ENCODE results near the gene SCGB3A1.
A peak's percentile ranks its signal among the peaks of the same experiment; 100 is the strongest.

SCGB3A1 gene

GRCh38 chr5:180591311-180591887 is at the start of gene SCGB3A1:
Gene SCGB3A1 (minus strand): TSS chr5:180591499. CDS start chr5:180591462, 37 bp downstream.
- Mint-ChIP-seq H3K4me1 (ENCODE audit: low read depth) (peaks cover 21% of the 10 kb centered on the region), H3K9me3 (no peaks in the 10 kb centered on the region), H3K27me3 (peaks cover 56% of the 10 kb centered on the region), H3K27ac (no peak within 1 kb of the TSS), H3K4me3 (peak within 1 kb of the TSS; percentile 35), H3K36me3 (ENCODE audit: low read depth) (no peaks in the 10 kb centered on the region)
- intact Hi-C loops (cut with micrococcal nuclease) = no loop called here

DNA sequence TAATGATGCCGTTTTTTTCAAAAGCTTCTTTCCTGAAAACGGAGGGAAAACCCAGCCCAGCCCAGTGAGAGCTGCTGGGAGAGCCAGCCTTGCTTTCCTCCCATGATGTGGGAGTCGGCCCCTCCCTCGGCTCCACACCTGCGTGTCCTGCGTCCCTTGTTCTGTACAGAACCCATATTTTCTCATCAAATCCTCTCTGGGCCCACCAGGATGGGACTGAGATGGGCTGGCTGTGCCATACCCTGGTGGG is 49.2 kb upstream of the SCGB3A1 start:
- Mint-ChIP-seq H3K27ac (no peak overlapping the region), H3K36me3 (ENCODE audit: low read depth) (no peaks in the 10 kb centered on the region), H3K4me3 (no peak overlapping the region), H3K4me1 (ENCODE audit: low read depth) (no peaks in the 10 kb centered on the region), H3K9me3 (no peaks in the 10 kb centered on the region), H3K27me3 (peaks cover 18% of the 10 kb centered on the region)
- intact Hi-C loops (cut with micrococcal nuclease) = no loop called here

- Mint-ChIP-seq H3K4me3 (no peak overlapping the region), H3K27ac (no peak overlapping the region), H3K9me3 (no peaks in the 10 kb centered on the region), H3K27me3 (peaks cover 13% of the 10 kb centered on the region), H3K4me1 (ENCODE audit: low read depth) (no peaks in the 10 kb centered on the region), H3K36me3 (ENCODE audit: low read depth) (no peaks in the 10 kb centered on the region)
- intact Hi-C loops (cut with micrococcal nuclease) = no loop called here
Observed at GRCh38 chr5:180639741-180640610, 48.7 kb upstream of the SCGB3A1 start.

- no peaks in the 10 kb centered on the region for H3K36me3 Mint-ChIP-seq (ENCODE audit: low read depth)
- H3K27ac Mint-ChIP-seq = no peak overlapping the region
- intact Hi-C loops (cut with micrococcal nuclease) = no loop called here
Observed at GRCh38 chr5:180639287-180639686, 48.0 kb upstream of the SCGB3A1 start.

GRCh38 chr5:180637962-180638680 is 46.8 kb upstream of the SCGB3A1 start:
- Mint-ChIP-seq H3K4me1 (ENCODE audit: low read depth) (no peaks in the 10 kb centered on the region), H3K36me3 (ENCODE audit: low read depth) (no peaks in the 10 kb centered on the region), H3K27me3 (no peaks in the 10 kb centered on the region), H3K4me3 (no peak overlapping the region), H3K27ac (no peak overlapping the region), H3K9me3 (no peaks in the 10 kb centered on the region)
- intact Hi-C loops (cut with micrococcal nuclease) = no loop called here

More at GRCh38 chr5:180639287-180639686, 48.0 kb upstream of the SCGB3A1 start:
- Mint-ChIP-seq H3K9me3 (no peaks in the 10 kb centered on the region), H3K4me1 (ENCODE audit: low read depth) (no peaks in the 10 kb centered on the region), H3K27me3 (peaks cover 6% of the 10 kb centered on the region), H3K4me3 (no peak overlapping the region)

GRCh38 chr5:180636403-180637075 is 45.2 kb upstream of the SCGB3A1 start:
- no peak overlapping the region for H3K27ac Mint-ChIP-seq
- no peaks in the 10 kb centered on the region for H3K4me1 Mint-ChIP-seq (ENCODE audit: low read depth)

GRCh38 chr5:180636016-180636402 is 44.7 kb upstream of the SCGB3A1 start:
- intact Hi-C loops (cut with micrococcal nuclease) = no loop called here
- no peaks in the 10 kb centered on the region for H3K27me3 Mint-ChIP-seq
- H3K4me3 Mint-ChIP-seq = no peak overlapping the region
- no peaks in the 10 kb centered on the region for H3K9me3 Mint-ChIP-seq
- no peak overlapping the region for H3K27ac Mint-ChIP-seq
- no peaks in the 10 kb centered on the region for H3K36me3 Mint-ChIP-seq (ENCODE audit: low read depth)
- no peaks in the 10 kb centered on the region for H3K4me1 Mint-ChIP-seq (ENCODE audit: low read depth)

More at GRCh38 chr5:180636403-180637075, 45.2 kb upstream of the SCGB3A1 start:
- Mint-ChIP-seq H3K4me3 (no peak overlapping the region), H3K27me3 (no peaks in the 10 kb centered on the region), H3K9me3 (no peaks in the 10 kb centered on the region), H3K36me3 (ENCODE audit: low read depth) (no peaks in the 10 kb centered on the region)
- intact Hi-C loops (cut with micrococcal nuclease) = no loop called here

DNA sequence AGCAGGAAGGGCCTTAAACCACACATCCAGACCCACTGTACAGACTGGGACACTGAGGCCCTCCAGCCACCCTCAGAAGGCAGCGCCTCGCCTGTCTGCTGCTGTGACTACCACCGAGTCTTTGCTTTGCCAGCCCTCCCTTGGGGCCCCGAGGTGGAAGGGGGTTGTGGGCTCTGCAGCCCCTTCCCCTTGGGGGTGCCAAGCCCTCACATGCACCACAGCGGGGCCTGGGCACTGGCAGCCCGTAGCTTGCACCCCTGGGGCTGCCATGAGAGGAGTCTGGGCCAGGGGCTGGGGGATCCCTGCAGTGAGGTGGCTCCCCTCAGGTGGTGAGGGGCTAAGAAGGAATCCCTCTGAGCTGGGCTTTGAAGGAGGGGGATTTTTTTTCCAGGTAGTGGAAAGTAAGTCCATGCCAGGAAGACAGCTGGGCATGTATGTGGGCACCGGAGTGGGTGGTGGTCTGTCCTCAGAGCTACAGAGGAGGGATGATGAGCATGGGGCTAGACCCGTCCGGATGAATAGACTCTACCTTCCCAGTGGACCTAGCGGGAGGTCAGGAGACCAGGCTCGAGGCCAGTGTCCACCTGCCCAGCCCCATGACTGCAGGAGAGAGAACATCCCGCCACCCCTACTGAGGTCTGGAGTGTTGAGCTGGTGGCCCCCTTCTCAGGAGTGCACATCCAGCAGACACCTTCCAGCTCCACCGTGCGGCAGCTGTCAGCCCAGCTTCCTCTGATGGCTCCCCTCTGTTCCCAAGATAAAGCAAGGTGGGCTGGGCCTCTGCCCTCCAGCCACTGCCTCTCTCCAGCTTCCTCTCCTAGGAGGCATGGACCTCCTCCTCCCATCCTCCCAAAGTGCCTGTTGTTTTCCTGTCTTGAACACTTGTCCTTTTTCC is 42.2 kb upstream of the SCGB3A1 start:
- Mint-ChIP-seq H3K9me3 (no peaks in the 10 kb centered on the region), H3K27ac (no peak overlapping the region), H3K27me3 (no peaks in the 10 kb centered on the region), H3K4me3 (no peak overlapping the region), H3K36me3 (ENCODE audit: low read depth) (no peaks in the 10 kb centered on the region), H3K4me1 (ENCODE audit: low read depth) (no peaks in the 10 kb centered on the region)
- intact Hi-C loops (cut with micrococcal nuclease) = no loop called here

GRCh38 chr5:180632768-180633167 is 41.5 kb upstream of the SCGB3A1 start:
- H3K36me3 Mint-ChIP-seq (ENCODE audit: low read depth) = no peaks in the 10 kb centered on the region
- no peaks in the 10 kb centered on the region for H3K4me1 Mint-ChIP-seq (ENCODE audit: low read depth)
- no peak overlapping the region for H3K4me3 Mint-ChIP-seq
- no peaks in the 10 kb centered on the region for H3K27me3 Mint-ChIP-seq
- H3K27ac Mint-ChIP-seq = no peak overlapping the region
- H3K9me3 Mint-ChIP-seq = no peaks in the 10 kb centered on the region
- intact Hi-C loops (cut with micrococcal nuclease) = no loop called here

- H3K4me3 Mint-ChIP-seq = no peak overlapping the region
- no peaks in the 10 kb centered on the region for H3K36me3 Mint-ChIP-seq (ENCODE audit: low read depth)
- no peak overlapping the region for H3K27ac Mint-ChIP-seq
- intact Hi-C loops (cut with micrococcal nuclease) = no loop called here
- H3K27me3 Mint-ChIP-seq = no peaks in the 10 kb centered on the region
- H3K4me1 Mint-ChIP-seq (ENCODE audit: low read depth) = no peaks in the 10 kb centered on the region
- no peaks in the 10 kb centered on the region for H3K9me3 Mint-ChIP-seq
Observed at GRCh38 chr5:180631549-180632383, 40.5 kb upstream of the SCGB3A1 start.

DNA sequence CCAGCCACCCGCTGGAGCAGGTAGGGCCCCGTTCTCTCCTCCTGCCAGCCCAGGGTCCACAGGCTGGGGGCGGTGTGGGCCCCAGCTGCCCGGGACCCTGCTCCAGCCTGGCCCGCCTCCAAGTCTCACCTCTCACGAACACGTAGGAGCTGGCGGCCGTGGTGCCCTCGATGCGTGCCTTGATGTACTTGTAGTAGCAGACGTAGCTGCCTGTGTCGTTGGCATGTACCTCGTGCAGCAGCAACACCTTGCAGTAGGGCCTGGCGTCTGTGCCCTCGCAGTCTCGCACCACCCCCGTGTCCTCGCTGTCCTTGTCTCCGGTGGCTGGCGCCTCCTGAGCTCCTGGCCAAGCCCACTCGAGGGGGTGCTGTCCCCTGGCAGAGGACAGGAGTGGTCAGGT is 39.1 kb upstream of the SCGB3A1 start:
- Mint-ChIP-seq H3K4me1 (ENCODE audit: low read depth) (no peaks in the 10 kb centered on the region), H3K27me3 (peaks cover 3% of the 10 kb centered on the region), H3K4me3 (no peak overlapping the region), H3K36me3 (ENCODE audit: low read depth) (no peaks in the 10 kb centered on the region), H3K27ac (no peak overlapping the region), H3K9me3 (no peaks in the 10 kb centered on the region)
- intact Hi-C loops (cut with micrococcal nuclease) = no loop called here

- H3K27ac Mint-ChIP-seq = no peak overlapping the region
Observed at GRCh38 chr5:180629831-180630382, 38.6 kb upstream of the SCGB3A1 start.

More at GRCh38 chr5:180629831-180630382, 38.6 kb upstream of the SCGB3A1 start:
- no peaks in the 10 kb centered on the region for H3K36me3 Mint-ChIP-seq (ENCODE audit: low read depth)
- H3K27me3 Mint-ChIP-seq = peaks cover 3% of the 10 kb centered on the region
- intact Hi-C loops (cut with micrococcal nuclease) = no loop called here
- no peak overlapping the region for H3K4me3 Mint-ChIP-seq
- H3K4me1 Mint-ChIP-seq (ENCODE audit: low read depth) = no peaks in the 10 kb centered on the region
- no peaks in the 10 kb centered on the region for H3K9me3 Mint-ChIP-seq

All from dendritic cell treated with granulocyte-macrophage colony-stimulating factor and Interleukin-4, amounts not matched to agents 40 ng/mL and 50 ng/mL, for 4 days (primary cell).